Loucy (cell line): ENCODE results near the gene FOXO6.

Experiments
- EZH2phosphoT487 ChIP-seq: fragments of 200-600 bp; IDR thresholded peaks from 2 replicates; pipeline ENCODE4 v1.6.1; 2018; ENCODE audit warnings: antibody characterized with exemption, mild to moderate bottlenecking, moderate library complexity, borderline replicate concordance
- TF ChIP-seq, protein P1 (sequence below): fragments of 200-600 bp; sonication (generic); conservative IDR thresholded peaks from 2 replicates; pipeline ENCODE4 v1.5.1; 2014; ENCODE audit warnings: mild to moderate bottlenecking, antibody characterized with exemption, low read length

- TF ChIP-seq, protein P1, sequence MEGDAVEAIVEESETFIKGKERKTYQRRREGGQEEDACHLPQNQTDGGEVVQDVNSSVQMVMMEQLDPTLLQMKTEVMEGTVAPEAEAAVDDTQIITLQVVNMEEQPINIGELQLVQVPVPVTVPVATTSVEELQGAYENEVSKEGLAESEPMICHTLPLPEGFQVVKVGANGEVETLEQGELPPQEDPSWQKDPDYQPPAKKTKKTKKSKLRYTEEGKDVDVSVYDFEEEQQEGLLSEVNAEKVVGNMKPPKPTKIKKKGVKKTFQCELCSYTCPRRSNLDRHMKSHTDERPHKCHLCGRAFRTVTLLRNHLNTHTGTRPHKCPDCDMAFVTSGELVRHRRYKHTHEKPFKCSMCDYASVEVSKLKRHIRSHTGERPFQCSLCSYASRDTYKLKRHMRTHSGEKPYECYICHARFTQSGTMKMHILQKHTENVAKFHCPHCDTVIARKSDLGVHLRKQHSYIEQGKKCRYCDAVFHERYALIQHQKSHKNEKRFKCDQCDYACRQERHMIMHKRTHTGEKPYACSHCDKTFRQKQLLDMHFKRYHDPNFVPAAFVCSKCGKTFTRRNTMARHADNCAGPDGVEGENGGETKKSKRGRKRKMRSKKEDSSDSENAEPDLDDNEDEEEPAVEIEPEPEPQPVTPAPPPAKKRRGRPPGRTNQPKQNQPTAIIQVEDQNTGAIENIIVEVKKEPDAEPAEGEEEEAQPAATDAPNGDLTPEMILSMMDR: no peak
- no peak for TF ChIP-seq EZH2phosphoT487
Measured at GRCh38 chr1:41356752-41357151, 4.5 kb upstream of the FOXO6 start.
